Stimulated activated CD4-positive, alpha-beta T cell treated with anti-CD3 and anti-CD28 coated beads, Interleukin-4, amount 100 ng/mL, for 48 hours (primary cell): ENCODE data around the gene IMPG2.

ENCODE experiments used
- DNase-seq, 2 donors: peaks; one replicate each; pipeline ENCODE4 v3.0.0-alpha.2; 2020; ENCODE audit warnings: low read depth in 2 of 2

The IMPG2 gene

GRCh38 chr3:101273608-101274007, 46.8 kb downstream of the IMPG2 start:
- no peak for DNase-seq

DNA sequence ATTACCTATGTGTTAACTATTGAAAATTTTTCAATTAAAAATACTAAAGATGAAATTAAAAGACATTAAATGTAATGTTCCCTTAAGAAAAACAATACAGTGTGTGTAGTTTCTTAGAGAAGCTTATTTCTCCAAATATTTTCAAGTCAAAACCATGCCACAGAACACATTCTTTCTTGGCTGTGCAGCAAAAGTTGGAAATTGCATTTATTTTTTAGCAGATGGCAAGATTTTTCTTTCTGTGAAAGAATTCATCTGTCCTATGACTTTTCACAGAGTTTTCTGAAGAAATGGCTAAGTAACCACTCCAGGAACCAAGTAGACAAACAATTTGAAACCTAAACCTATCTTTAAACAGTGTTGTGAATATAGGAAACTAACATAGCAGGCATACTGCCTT, 47.2 kb downstream of the IMPG2 start:
- DNase-seq = no peak

- no peak for DNase-seq
These were observed 48.6 kb downstream of the IMPG2 start for GRCh38 chr3:101271728-101272127.

- DNase-seq = no peak
These were observed 50.2 kb downstream of the IMPG2 start for GRCh38 chr3:101270149-101270548.

DNA sequence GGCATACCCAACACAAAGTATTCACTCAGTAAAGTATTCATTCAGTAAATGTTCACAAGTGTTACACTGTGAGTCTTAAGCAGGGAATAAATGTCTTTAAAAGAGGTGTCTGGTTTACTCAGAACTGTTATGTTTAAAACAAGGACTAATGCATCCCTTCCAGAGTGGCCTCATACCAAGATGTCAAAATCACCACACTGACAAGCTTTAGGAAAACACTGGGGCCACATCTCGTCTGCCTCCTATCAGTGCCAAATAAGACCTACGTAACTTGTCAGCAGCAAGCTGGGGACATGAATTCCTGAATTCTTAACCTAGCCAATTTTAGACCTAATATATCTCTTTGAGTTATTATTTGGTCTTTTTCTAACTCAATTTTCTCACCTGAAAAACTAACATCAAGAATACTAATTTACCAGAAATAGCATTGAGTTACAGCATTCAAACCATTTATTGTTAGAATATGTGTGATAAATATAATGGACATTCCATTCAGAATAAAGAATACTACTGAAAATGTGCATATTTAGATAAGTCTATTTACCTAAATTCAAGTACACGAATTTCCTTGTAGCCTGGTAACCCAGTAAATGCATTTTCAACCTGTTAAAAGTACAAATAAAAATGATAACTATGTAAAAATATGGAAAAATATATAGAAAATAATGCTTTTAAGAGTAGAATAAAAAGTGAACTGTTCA, 51.3 kb downstream of the IMPG2 start:
- DNase-seq = no peak

- no peak for DNase-seq
These were observed 52.2 kb downstream of the IMPG2 start for GRCh38 chr3:101268141-101268540.

DNA sequence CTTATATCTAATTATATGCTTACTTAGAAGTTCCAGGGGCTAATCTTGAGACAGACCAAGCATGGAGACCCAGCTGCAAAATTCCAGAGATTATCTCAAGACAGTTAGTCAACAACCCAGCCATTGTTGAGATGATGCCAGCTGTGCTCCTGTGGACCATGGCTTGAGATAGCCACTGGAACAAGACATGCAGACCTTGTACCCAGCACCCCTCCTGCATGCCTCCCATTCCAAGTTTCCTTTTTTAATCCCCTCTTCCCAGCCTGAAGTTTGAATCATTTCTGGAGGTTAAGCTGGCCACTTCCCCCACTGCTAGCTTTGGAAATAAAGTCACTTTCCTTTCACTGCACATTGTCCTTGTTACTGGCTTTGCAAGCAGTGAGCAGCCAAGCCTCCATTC, 53.8 kb downstream of the IMPG2 start:
- no peak for DNase-seq

DNA sequence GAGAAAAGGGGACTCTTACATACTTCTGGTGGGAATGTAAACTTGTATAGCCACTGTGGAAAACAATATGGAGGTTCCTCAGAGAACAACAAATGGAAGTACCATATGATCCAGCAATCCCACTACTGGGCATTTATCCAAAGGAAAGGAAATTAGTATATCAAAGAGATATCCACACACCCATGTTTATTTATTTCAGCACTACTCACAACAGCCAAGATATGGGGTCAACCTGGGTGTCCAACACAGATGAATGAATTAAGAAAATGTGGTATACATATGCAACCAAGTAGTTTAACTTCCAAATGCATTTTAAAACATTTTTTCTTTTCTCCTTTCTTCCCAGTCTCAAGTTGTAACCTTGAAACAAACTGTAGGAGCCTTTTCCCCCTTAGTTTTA, 54.3 kb downstream of the IMPG2 start:
- DNase-seq = no peak

DNA sequence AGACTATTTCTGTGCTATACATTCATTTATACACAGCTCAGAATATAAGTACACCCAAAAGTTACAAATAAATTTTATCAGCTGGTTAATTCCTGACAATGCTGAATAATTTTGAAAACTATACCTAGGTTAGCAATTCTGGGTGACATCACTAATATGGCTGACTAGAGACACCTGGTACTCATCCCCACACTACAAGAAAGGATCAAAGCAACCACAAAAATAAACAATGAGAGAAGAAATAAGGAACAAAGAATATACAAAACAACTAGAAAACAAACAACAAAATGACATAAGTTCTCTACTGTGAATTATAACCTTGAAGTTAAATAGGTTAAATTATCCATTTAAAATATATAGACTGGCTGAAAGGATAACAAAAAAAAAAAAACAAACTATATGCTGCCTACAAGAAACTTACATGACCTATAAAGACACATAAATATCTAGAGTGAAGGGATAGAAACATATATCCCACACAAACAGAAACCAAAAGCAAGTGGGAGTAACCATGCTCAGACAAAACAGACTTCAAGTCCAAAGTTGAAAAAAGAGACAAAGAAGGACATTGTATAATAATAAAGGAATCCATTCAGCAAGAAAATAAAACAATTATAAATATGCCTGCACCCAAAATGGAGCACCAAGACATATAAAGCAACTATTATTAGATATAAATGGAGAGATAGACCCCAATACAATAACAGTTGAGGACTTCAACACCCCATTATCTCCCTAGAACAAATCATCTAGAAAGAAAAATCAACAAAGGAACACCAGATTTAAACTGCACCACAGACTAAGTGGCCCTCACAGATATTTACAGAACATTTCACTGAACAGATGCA, 57.8 kb downstream of the IMPG2 start:
- DNase-seq = no peak

DNA sequence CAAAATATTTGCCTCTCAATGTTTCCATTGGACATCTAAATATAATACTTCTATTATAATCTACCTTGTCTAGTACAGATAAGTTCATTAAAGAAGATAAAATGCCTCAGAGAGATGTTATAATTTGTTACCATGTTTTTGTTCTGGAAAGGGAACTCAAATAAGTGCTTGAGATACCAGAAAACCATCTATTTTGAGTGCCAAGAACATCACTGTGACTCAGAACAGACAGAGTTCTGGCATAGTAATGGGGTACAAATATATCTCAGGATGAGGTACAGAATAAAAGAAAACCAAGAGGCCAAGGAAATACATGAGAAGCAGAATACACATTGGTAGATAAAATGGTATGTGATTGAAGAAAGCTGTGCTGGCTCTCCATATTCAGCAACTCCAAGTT, 58.9 kb downstream of the IMPG2 start:
- DNase-seq = no peak

GRCh38 chr3:101259485-101260341, 60.7 kb downstream of the IMPG2 start:
- DNase-seq = no peak

- no peak for DNase-seq
These were observed 63.9 kb downstream of the IMPG2 start for GRCh38 chr3:101256511-101256910.

- no peak for DNase-seq
These were observed 64.9 kb downstream of the IMPG2 start for GRCh38 chr3:101255441-101255840.

DNA sequence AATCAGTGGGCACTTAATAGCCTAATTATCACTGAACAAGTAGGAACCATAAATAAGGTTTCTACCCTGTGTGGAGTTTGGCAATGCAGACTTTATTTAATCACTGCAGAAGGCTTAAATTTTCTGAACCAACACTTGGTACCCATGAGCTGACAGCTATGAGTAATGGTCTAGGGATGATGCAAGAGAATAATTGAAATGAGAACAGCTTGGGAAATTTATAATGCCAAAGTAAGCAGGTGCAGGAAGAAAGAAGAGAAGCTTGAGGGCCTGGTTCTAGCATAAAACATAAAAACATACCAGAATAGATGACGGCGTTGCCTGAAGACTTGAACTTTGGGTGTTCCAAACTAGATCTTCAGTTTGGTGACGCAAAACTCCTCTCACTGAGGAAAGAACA, 67.0 kb downstream of the IMPG2 start:
- DNase-seq = no peak

DNA sequence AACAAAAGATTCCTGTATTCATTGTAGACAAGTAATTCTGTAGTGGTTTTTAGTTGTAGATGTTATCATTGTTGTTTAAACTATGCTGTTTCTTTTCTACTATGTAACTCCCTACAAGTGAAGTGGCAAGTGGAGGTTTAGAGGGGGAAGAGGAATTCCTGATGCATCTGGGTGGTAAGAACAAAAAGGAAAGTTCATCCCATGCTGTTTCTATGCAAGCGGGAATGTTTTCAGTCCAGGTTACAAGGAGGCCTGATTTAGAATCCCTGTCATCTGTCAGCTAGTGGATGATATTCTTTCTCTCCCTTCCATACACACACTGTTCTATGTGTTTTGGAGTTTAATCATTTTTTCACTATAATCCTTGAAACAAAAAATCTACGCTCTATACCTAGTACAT, 67.4 kb downstream of the IMPG2 start:
- no peak for DNase-seq

GRCh38 chr3:101252307-101252706, 68.1 kb downstream of the IMPG2 start:
- no peak for DNase-seq

GRCh38 chr3:101251441-101251840, 68.9 kb downstream of the IMPG2 start:
- DNase-seq = no peak

- DNase-seq = no peak
These were observed 70.9 kb downstream of the IMPG2 start for GRCh38 chr3:101249522-101249921.

DNA sequence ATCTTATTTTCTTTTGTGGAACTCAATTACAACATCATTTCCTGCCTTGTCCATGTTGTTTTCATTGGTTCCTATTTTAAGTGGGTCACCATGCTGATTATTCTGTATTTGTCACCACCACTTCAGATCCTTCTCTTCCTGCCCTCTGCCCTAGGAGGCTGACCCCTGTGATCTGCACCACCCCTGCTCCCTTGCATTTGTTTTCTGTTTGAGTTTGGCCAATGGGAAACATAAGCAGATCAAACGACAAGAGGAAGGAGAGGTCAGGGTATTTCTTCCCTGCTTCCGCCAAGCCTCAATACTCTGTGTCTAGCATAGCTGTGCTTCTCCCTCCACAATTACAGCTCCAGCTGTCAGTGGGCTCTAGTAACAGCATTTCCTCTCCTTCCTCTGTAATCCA, 71.6 kb downstream of the IMPG2 start:
- no peak for DNase-seq

DNA sequence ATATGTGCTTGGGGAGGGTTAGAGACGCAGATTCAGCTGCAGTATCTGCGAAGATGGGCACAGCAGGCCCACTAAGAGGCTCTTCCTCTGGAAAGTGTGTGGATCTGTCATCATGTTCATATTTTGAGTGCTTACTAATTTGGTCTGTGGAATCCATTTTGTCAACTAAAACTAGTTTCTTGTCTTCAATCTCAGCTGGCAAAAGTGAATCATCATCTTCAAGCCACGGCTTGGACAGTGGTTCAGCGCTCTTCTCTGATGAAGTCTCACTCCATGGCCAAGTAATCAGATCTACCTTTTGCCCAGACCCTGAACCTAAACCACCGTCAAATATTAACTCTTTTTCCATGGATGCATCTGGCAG, 76.2 kb downstream of the IMPG2 start:
- no peak for DNase-seq

DNA sequence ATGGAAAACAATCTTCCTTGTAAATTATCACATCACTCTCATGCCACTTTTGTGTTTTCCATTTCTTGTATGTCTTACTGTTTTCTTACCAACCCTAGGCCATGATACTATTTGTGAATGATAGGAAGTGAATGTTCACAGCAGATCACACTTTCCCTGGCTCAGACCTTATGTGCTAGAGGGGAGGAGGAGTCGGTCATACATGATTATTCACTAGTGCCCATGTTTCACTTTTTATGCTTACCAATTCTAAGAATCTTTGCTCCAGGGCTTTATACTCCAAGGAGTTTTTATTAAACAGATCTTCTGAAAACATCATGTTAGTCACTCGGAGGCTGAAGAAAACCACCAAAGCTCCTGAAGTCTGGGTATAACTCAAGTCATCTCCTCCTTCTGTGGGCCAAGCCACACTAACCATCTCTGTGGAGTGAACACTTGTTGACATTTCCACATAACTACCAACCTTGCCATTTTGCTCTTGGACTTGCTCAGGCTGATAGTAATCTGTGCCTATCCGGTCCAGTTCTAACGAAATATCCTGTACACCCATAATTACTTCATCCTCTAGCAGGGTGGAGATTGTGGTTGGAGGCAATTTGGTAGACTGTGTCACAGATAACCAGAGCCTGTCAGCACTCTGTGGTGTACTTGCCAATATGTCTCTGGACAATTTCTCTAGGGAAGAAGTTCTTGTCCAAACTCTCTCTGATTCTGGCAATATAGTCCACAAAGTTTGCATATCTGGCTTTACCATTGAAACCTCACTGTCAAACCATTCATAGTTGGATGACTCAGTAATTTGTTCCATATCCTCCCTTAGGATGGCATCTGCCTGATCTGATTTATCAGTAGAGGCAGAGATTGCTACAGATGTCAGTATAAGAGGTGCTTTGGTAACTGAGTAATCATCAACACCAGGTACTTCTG, 76.8 kb downstream of the IMPG2 start:
- DNase-seq = no peak
